Upper lobe of left lung (tissue), 6 donors: ENCODE results near the gene DPP10. TPM values are rescaled to one million over a fixed set of nuclear protein-coding genes. Genes with fewer than 3 reads are reported as not detected.
A peak's percentile ranks its signal among the peaks of the same experiment; 100 is the strongest.

Experiments used
- ATAC-seq, 2 donors: fragments of 200-7000 bp; cut with Tn5 transposase; one replicate each; pipeline ENCODE4 v1.9.1; 2022; ENCODE audit warnings: mild to moderate bottlenecking in 2 of 2, moderate library complexity in 2 of 2; ENCODE audit not compliant: low FRiP score in 2 of 2
- DNase-seq, 2 donors: peaks; one replicate each; pipeline ENCODE4 v3.0.0-alpha.2; 2019 to 2020
- H3K27ac ChIP-seq, 4 donors: fragments of 200-600 bp; sonication (generic); one replicate each; pipeline ENCODE4 v1.5.1; 2016 to 2019
- H3K27me3 ChIP-seq, 4 donors: fragments of 200-600 bp; sonication (generic); one replicate each; pipeline ENCODE4 v1.5.1; 2017 to 2019
- H3K36me3 ChIP-seq, 4 donors: fragments of 200-600 bp; sonication (generic); one replicate each; pipeline ENCODE4 v1.5.1; 2016 to 2019
- H3K4me1 ChIP-seq, 4 donors: fragments of 200-600 bp; sonication (generic); one replicate each; pipeline ENCODE4 v1.5.1; 2018 to 2019
- H3K4me3 ChIP-seq, 4 donors: fragments of 200-600 bp; sonication (generic); one replicate each; pipeline ENCODE4 v1.5.1; 2017 to 2019; ENCODE audit warnings: mild to moderate bottlenecking in 2 of 4, moderate library complexity in 1 of 4
- H3K9me3 ChIP-seq, 4 donors: fragments of 200-600 bp; sonication (generic); one replicate each; pipeline ENCODE4 v1.5.1; 2018 to 2019
- EP300 ChIP-seq, 4 donors: sonication (generic); formaldehyde crosslinking; IDR thresholded peaks; one replicate each; pipeline ENCODE4 v1.5.1; 2017; ENCODE audit warnings: antibody characterized with exemption in 4 of 4, control low read depth in 2 of 4
- POLR2A ChIP-seq, 4 donors: fragments of 450-650 bp; IDR thresholded peaks; one replicate each; pipeline ENCODE4 v1.5.1; 2016 to 2017; ENCODE audit warnings: antibody characterized with exemption in 4 of 4, mild to moderate bottlenecking in 2 of 4
- POLR2AphosphoS5 ChIP-seq, 2 donors: sonication (generic); formaldehyde crosslinking; IDR thresholded peaks; one replicate each; pipeline ENCODE4 v1.5.1; 2017; ENCODE audit warnings: antibody characterized with exemption in 2 of 2
- WGBS, 2 donors: methylation state at CpG; one replicate each; pipeline ENCODE4 v1.1.5; 2017 to 2018; 5-methylcytosine and 5-hydroxymethylcytosine counted together
- total RNA-seq, 6 donors: library from RNA; depleted of rRNA in 4 of 6; stranded (reverse); fragments of >200 nt in 4 of 6; gene quantifications; one replicate each; pipeline versions ENCODE4 v1.1.0 to v1.2.1, GENCODE V29; 2016 to 2021
- TF ChIP-seq, protein P1 (sequence below), 6 experiments: fragments of 450-650 bp in 4 of 6; fragments of 200-600 bp in 2 of 6; sonication (generic) in 2 of 6; IDR thresholded peaks; one replicate each; pipeline ENCODE4 v1.5.1; 2016 to 2019; ENCODE audit warnings: antibody characterized with exemption in 6 of 6
- donor health status: DM: no; HTN: no; CAD: no; lungs with moderate emphysema.
- donor health status: DM: no; HTN: yes; CAD: no; lungs with severe emphysema.

Gene DPP10
- total RNA-seq, 6 donors from 2014 or later: 0.46 to 1.7 (median 0.77) TPM; not detected in 2

DNA sequence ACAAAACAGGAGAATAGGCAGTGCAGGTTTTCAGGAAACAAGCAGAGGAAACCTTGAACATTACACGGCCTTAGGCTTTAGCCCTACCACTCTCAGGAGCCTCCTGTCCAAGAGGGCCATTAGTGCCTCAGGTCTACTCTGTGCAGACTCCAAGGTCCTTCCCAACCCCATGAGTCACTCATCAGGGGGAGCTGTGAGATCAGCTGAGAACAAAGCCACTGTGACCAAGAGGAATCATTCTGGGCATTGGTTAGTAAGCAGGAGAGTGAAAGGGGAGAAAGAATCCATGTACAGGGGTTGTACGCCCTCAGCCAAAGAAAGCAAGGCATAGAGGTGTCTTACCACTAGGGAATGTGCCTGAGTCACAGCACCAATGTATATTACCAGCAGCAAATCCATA lies 680.3 kb downstream of the DPP10 start:
- 81 to 85% methylated on average over 2 of the region's 2 CpGs for WGBS, 2 donors
- peak in 1 of 2 donors; percentile 48 for ATAC-seq

DNA sequence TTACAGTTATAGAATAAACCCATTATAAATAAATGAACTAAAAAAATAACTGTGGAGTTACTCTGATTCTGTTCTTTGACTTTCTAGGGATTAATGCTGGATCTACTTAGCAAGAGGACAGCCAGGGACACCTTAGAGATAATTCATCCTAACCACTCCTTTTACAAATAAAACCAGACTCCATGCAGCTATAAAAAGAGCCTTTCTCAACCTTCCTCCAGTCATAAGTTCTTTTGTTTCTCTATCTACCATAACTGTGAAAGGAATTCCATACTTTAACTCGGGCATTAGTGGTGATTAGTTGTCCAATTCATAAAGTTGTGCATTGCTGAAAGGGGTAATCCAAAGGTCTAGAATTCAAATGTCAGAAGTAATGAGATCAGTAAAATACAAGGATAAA lies 682.4 kb downstream of the DPP10 start:
- ATAC-seq (no peak), DNase-seq (no peak)
- no peak overlapping the region for H3K27ac ChIP-seq
- H3K9me3 ChIP-seq: no peaks in the 10 kb centered on the region
- H3K4me3 ChIP-seq: no peak overlapping the region
- no peaks in the 10 kb centered on the region for H3K27me3 ChIP-seq
- no peaks in the 10 kb centered on the region for H3K36me3 ChIP-seq
- TF ChIP-seq, protein P1, sequence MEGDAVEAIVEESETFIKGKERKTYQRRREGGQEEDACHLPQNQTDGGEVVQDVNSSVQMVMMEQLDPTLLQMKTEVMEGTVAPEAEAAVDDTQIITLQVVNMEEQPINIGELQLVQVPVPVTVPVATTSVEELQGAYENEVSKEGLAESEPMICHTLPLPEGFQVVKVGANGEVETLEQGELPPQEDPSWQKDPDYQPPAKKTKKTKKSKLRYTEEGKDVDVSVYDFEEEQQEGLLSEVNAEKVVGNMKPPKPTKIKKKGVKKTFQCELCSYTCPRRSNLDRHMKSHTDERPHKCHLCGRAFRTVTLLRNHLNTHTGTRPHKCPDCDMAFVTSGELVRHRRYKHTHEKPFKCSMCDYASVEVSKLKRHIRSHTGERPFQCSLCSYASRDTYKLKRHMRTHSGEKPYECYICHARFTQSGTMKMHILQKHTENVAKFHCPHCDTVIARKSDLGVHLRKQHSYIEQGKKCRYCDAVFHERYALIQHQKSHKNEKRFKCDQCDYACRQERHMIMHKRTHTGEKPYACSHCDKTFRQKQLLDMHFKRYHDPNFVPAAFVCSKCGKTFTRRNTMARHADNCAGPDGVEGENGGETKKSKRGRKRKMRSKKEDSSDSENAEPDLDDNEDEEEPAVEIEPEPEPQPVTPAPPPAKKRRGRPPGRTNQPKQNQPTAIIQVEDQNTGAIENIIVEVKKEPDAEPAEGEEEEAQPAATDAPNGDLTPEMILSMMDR (IDR thresholded peaks at IDR 0.05): no peak
- TF ChIP-seq POLR2A (IDR thresholded peaks at IDR 0.05): no peak
- TF ChIP-seq EP300 (IDR thresholded peaks at IDR 0.05): no peak
- no peak for TF ChIP-seq POLR2AphosphoS5 (IDR thresholded peaks at IDR 0.05)
- 64 to 76% methylated on average over 1 of the region's 1 CpG for WGBS, 2 donors
- H3K4me1 ChIP-seq: no peaks in the 10 kb centered on the region

More for the DNA sequence above, 680.3 kb downstream of the DPP10 start:
- H3K4me3 ChIP-seq: no peak overlapping the region
- H3K36me3 ChIP-seq: no peaks in the 10 kb centered on the region
- TF ChIP-seq, protein P1 (IDR thresholded peaks at IDR 0.05): no peak
- TF ChIP-seq EP300 (IDR thresholded peaks at IDR 0.05) (no peak), POLR2A (IDR thresholded peaks at IDR 0.05) (no peak), POLR2AphosphoS5 (IDR thresholded peaks at IDR 0.05) (no peak)
- no peaks in the 10 kb centered on the region for H3K9me3 ChIP-seq
- H3K27me3 ChIP-seq: no peaks in the 10 kb centered on the region
- H3K27ac ChIP-seq: no peak overlapping the region
- no peaks in the 10 kb centered on the region for H3K4me1 ChIP-seq
- DNase-seq: no peak

DNA sequence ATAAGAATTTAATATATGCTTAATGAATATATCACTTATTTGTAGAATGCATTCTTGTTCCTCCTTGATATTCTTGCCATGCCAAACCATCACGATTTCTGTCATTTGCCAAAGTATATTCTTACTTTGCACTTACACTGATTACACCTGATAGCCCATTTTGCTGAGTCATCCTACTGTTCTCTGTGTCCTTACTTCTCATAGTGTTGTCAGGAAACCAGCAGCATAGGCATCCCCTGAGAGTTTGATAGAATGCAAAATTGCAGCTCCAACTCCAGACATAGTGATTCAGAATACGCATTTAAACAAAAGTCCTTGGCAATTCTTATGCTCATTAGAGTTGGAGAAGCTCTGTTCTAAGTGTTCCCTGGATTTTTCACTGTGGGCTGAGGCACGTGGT lies 687.1 kb downstream of the DPP10 start:
- WGBS, 2 donors: 62 to 79% methylated on average over 3 of the region's 3 CpGs

DNA sequence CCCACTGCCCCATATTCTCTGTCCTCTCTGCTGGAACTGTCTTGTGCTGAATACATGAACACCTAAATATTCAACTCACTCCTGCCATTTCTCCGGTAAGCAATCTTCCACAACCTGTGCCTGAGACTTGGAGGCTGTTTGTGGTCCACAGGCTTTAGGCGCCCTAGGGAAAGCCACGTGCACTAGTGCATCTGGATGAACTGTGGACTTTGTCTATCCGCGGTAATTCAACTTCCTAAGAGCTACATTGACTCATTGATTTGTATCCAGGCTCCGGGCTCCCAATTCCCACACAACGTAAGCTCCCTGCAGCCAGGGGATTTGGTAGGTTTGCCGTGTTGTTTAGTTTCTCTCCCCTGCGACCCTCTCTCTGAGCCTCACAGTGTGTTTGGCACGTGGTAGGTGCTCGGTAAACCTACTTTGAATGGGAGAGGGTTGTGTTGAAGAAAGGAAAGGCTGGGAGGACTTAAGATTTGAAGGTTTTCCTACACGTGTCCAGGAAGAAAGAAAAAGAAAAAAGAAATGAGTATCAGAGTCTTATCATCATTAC lies 718.2 kb downstream of the DPP10 start:
- Histone ChIP-seq H3K4me3 (peak overlapping the region in 1 of 4 donors; percentile 45), H3K36me3 (no peaks in the 10 kb centered on the region), H3K9me3 (no peaks in the 10 kb centered on the region), H3K27me3 (peaks cover 0 to 24% (median 12%) of the 10 kb centered on the region in 4 donors), H3K27ac (no peak overlapping the region), H3K4me1 (peaks cover 0 to 26% (median 10%) of the 10 kb centered on the region in 4 donors)
- DNase-seq: no peak
- no peak for ATAC-seq
- 45 to 52% methylated on average over 11 to 12 of the region's 12 CpGs for WGBS, 2 donors
- no peak for TF ChIP-seq POLR2A (IDR thresholded peaks at IDR 0.05)

More for the DNA sequence above, 687.1 kb downstream of the DPP10 start:
- no peaks in the 10 kb centered on the region for H3K9me3 ChIP-seq
- H3K36me3 ChIP-seq: no peaks in the 10 kb centered on the region
- TF ChIP-seq, protein P1 (IDR thresholded peaks at IDR 0.05): no peak
- TF ChIP-seq POLR2AphosphoS5 (IDR thresholded peaks at IDR 0.05): no peak
- TF ChIP-seq POLR2A (IDR thresholded peaks at IDR 0.05): no peak
- no peak for TF ChIP-seq EP300 (IDR thresholded peaks at IDR 0.05)
- no peak for ATAC-seq
- no peak overlapping the region for H3K27ac ChIP-seq
- no peaks in the 10 kb centered on the region for H3K4me1 ChIP-seq
- DNase-seq: no peak
- H3K27me3 ChIP-seq: no peaks in the 10 kb centered on the region
- H3K4me3 ChIP-seq: no peak overlapping the region

DNA sequence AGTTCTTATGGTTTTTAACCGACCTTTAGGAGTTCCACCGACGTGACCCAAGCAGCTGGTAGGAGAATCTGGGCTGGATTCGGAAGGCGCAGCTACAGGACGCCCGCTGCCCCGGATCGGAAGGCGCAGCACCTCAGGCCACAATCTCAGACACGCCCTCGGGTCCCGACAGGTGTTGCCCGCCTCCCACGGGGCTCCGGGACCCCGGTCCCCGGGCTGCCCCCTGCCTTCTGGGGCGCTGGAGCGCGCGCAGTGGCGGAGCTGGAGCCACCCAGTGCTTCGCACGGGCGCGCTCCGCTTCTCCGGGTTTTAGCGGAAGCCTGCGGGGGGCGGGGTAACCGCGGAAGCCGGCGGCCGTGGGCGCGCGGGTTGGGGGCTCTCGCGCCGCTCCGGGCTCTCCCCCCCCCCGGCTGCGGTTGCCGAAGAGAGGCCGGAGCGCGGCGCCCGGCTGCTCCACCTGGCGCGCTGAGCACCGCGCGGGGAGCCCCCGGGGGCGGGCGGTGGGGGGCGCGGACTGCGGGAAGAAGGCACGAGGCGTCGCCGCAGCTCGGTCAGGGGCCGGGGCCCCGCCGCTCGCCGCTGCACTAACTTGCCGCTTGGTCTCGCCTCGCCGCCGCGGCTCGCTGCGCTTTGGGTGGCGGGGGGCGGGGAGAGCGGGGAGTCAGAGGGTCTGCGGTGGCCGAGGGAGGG lies 718.8 kb downstream of the DPP10 start:
- H3K27ac ChIP-seq: no peak overlapping the region
- ATAC-seq: peak in 1 of 2 donors; percentile 66
- peak overlapping the region in 3 of 4 donors; percentile 42 to 49 (median 45) for H3K4me3 ChIP-seq
- H3K36me3 ChIP-seq: no peaks in the 10 kb centered on the region
- H3K4me1 ChIP-seq: peaks cover 0 to 26% (median 10%) of the 10 kb centered on the region in 4 donors
- H3K9me3 ChIP-seq: no peaks in the 10 kb centered on the region
- TF ChIP-seq POLR2A (IDR thresholded peaks at IDR 0.05) (no peak), EP300 (IDR thresholded peaks at IDR 0.05) (no peak), POLR2AphosphoS5 (IDR thresholded peaks at IDR 0.05) (no peak)
- TF ChIP-seq, protein P1 (IDR thresholded peaks at IDR 0.05): no peak
- peak in 1 of 2 donors; percentile 87 for DNase-seq
- peaks cover 0 to 24% (median 12%) of the 10 kb centered on the region in 4 donors for H3K27me3 ChIP-seq
- 3 to 4% methylated on average over 9 to 25 of the region's 86 CpGs for WGBS, 2 donors
